HT-29 (cell line): ENCODE measurements around the gene CC2D1A. TPM values are rescaled to one million over a fixed set of nuclear protein-coding genes. Genes with fewer than 3 reads are reported as not detected.
"Not testable (repeated sequence)": the region's sequence is repeated elsewhere in the genome, so short reads cannot be mapped to it uniquely, and the experiment has no call there.

Experiments
- DNase-seq: peaks from one replicate; pipeline ENCODE4 v3.0.0-alpha.2; 2015; ENCODE audit warnings: low spot score
- total RNA-seq: library from RNA; depleted of rRNA; stranded (reverse); fragments of >200 nt; shearing (Covaris generic); gene quantifications from 2 replicates; pipeline ENCODE4 v1.2.3, GENCODE V29; 2014

The CC2D1A gene
- total RNA-seq, 1 experiment from 2014 or later: 36.0 TPM

GRCh38 chr19:13960863-13961784 lies 55.1 kb downstream of the CC2D1A start:
- DNase-seq: no peak

DNA sequence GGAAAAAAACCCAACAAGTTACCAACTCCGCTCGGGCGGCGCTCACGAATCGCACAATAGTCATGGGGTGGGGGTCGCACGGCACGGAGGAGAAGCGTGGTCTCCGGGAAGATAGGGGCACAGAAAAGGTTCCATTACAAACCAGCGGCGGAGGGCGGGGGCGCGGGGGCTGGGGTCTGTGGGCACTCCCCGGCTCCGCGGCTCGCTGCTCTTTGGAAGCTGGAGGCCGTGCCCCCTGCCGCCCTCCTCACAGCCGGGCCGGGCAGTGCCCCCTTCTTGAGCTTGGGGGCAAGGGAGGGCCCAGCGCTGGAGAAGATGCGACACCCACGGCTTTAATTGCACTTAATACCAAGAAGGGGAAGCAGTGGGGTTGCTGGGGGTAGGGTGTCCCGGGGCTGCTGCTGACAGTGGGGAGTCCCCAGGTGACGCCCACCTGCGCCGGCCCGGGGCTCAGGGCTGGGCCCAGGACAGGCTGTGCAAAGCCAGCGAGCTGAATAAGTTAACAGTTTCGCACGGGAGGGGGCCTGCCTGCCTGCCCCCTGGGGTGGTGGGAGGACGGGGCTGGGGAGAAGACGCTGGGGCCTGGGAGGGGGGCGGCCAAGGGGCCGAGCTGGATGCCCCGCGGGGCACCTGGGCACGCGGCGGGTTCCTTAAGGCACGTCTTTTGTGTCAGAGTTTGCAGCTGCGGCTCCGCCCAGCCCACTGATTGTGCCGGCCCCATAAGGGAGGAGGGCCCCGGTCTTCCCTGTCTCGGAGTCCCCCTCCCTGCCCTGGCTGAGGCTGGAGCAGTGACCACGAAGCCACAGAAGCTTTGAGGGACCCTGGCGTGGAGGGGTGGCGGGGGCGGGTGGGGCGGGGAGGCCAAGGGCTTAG lies 56.1 kb downstream of the CC2D1A start:
- no peak for DNase-seq

DNA sequence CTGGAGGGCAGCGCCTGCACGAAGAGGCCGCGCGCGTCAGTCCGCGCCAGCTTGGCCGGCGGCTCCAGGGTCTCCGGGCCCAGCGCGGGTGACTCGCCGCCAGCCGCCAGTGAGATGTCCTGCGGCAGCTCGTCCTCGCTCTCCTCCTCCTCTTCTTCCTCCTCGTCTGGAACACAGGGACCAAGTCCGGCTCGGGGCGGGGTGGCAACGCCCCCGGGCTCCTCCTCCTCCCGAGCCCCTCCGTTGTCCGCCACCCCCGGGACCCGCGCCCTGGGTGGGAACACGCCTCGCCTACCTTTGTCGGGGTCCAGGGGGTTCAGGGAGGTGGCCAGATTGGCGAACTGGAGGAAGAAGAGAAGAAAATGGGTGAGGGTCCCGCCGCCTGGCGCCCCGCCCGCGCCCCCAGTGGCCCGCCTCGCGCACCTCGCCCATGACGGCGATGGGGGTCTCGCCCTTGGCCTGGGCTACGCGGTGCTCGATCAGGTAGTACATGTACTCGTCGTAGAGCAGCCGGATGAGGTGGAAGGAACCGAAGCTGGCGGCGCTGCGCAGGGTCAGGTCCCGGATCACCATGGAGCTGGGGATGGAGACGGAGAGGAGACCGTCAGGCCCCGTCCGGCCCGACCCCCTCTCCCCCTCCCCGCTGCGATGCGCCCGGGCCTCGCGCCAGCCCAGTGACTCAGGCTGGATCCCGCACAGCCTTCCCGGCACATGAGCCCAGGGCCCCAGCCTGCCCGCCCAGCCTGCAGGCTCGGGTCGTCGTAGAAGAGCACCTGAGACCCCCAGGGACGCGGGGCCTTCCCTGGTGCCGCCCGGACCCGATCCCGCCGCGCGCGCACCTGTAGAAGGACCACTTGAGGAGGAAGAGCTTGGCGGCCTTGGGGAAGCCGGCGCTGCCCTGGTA lies 57.0 kb downstream of the CC2D1A start:
- no peak for DNase-seq

- no peak for DNase-seq
Observed at GRCh38 chr19:13963603-13964105, 57.7 kb downstream of the CC2D1A start.

- DNase-seq: no peak
Observed at GRCh38 chr19:13964776-13965175, 58.8 kb downstream of the CC2D1A start.

DNA sequence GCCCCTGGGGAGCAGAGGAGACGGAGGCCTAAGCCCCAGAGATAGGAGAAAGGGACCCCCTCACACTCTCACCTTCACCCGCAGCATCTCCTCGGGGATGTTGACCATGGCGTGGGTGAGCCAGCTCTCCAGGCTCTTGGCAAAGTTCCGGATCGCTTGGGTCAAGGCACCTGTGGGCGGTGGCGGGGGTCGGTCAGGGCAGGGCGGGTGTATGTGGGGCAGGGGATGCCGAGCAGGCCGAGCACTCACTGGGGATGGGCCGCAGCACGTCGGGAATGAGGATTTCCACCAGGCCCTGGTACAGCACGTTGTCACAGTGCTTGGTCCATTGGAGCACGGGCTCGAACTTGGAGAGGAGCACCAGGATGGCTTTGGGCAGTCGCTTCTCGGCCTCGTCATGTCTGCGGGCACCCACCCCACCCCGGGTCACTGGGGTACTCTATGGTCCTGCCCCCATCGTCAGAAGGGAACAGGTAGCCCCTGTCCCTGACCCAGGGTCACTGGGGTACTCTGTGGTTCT lies 59.4 kb downstream of the CC2D1A start:
- no peak for DNase-seq

DNA sequence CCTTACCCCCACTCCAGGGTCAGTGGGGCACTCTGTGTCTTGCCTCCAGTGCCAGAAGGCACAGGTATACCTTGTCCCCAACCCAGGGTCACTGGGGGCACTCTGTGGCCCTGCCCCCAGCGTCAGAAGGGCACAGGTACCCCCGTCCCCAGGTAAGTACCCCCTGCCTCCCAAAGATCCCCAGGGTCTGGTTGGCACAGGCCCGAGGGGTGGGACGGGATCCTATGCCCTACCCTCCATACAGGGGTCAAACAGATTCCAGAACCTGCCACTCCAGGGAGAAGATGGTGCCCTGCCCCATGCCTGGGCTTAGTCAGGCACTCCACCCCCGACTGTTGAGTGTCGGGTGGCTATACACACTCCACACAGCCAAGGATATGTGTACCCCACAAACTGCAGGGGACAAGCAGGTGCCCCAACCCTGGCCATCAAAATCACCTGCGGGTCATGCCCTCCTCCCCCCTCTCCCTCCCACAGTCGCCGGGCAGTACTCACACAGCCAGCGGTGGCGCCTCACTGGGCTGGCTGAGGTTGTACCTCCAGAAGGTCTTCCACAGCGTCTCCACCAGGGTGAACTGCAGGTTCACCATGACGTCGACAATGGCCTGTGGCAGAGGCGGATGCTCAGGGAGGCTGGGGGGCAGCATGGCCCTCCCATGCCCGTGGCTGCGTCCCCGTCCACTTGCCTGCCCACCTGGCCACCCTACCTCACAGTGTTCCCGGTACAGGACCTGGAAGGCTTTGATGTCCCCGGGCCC lies 60.1 kb downstream of the CC2D1A start:
- no peak for DNase-seq

DNA sequence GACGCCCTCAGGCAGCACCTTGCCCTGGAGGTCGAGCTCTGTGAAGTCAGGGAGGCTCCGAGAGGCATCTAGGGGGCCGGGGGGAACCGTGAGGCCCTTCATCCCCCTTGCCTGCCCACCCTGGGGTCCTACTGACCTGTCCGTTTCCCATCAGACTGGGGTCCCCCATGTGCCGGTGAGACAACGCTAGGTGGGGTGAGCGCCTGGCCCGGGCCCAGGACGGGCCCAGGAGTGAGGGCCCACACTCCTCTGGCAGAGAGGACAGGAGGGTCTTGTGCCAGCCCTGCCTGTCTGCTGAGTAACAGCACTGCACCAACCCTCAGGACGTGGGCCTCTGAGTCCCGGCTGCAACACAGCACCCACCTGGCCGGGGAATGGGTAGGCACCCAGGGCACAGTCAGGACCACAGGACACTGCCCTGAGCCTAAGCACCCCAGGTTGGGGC lies 60.7 kb downstream of the CC2D1A start:
- no peak for DNase-seq

GRCh38 chr19:13967206-13967605 lies 61.2 kb downstream of the CC2D1A start:
- not testable (repeated sequence) for DNase-seq

- DNase-seq: no peak
Observed at GRCh38 chr19:13968383-13968935, 62.5 kb downstream of the CC2D1A start.

GRCh38 chr19:13968999-13969398 lies 63.0 kb downstream of the CC2D1A start:
- DNase-seq: no peak

DNA sequence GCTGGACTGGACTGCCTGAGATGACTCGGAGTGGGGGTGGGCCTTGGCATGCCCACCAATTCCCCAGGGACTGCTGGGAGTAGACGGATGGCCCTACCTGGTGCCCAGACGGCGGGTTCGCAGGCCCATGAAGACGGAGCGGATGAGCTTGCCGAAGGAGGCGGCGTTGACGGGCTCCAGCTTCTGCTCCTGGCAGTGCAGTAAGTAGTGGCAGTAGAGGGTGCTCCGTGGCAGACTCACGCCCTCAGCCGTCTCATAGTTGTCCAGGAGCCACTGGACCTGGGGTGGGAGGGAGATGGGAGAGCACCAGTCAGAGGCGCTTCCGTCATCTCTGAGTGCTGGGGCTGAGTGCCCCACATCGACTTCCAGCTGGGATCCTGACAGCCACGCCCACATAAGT lies 63.9 kb downstream of the CC2D1A start:
- no peak for DNase-seq

- DNase-seq: not testable (repeated sequence)
Observed at GRCh38 chr19:13971868-13972267, 65.9 kb downstream of the CC2D1A start.

GRCh38 chr19:13972368-13973155 lies 66.6 kb downstream of the CC2D1A start:
- DNase-seq: no peak

DNA sequence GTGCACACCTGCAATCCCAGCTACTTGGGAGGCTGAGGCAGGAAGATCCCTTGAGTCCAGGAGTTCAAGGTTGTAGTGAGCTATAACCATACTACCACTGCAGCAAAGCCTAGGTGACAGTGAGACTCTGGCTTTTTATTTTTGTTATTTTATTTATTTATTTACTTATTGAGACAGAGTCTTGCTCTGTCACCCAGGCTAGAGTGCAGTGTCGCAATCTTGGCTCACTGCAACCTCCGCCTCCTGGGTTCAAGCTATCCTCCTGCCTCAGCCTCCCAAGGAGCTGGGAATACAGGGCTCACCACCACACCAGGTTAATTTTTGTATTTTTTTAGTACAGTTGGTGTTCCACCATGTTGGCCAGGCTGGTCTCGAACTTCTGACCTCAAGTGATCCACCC lies 67.5 kb downstream of the CC2D1A start:
- not testable (repeated sequence) for DNase-seq

GRCh38 chr19:13974073-13974472 lies 68.1 kb downstream of the CC2D1A start:
- DNase-seq: peak; percentile 34

DNA sequence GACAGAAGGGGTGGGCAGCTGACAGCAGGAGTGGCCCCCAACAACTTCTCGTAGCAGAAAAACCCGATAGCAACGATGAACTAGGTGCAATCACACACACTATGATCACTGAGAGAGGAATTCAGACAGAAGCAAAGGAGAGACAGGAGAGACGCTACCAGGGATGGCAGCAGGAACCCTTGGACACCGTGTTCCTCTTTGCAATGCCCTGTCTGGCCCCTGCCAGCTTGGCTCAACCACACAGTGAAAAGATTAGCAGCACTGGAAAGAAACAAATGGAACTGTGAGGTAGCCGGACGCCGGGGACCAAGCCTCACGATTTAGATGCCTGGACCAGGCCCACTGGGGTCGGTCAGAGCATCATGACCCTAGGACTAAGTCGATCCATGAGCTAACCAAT lies 69.9 kb downstream of the CC2D1A start:
- DNase-seq: no peak

- DNase-seq: no peak
Observed at GRCh38 chr19:13976446-13976845, 70.4 kb downstream of the CC2D1A start.

DNA sequence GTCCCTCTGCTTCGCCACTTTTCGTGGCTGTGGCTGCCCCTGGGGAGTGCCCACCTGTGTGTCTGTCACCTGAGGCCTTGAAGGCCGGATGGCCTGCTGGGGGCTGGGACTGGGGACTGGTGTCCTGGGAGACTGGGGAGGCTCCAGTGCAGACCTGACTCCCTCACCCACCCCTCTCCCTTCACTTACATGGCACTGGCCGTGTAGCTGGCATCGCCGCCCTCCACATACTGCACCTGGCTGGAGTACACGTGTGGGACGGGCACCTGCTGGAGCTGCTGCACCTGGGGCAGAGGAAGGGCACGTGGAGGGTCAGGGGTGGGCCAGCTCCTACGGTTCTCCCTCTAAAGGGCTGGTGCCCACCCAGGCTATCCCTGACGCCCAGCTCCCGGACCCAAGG lies 71.8 kb downstream of the CC2D1A start:
- DNase-seq: no peak
